D341Med (cell line): ENCODE data around the gene LRRC37A.
"Not testable (repeated sequence)": the region's sequence is repeated elsewhere in the genome, so short reads cannot be mapped to it uniquely, and the experiment has no call there.

Source experiments
- DNase-seq: peaks from one replicate; pipeline ENCODE4 v3.0.0; 2012; ENCODE audit warnings: low spot score

Gene LRRC37A

GRCh38 chr17:46287587-46287986 lies 7.3 kb upstream of the LRRC37A start:
- not testable (repeated sequence) for DNase-seq

- DNase-seq, result not testable (repeated sequence)
Measured at GRCh38 chr17:46290906-46291546, 3.9 kb upstream of the LRRC37A start.

- DNase-seq, result not testable (repeated sequence)
Measured at GRCh38 chr17:46291618-46292017, 3.3 kb upstream of the LRRC37A start.

GRCh38 chr17:46341220-46341619 lies 46.3 kb downstream of the LRRC37A start:
- not testable (repeated sequence) for DNase-seq

- DNase-seq, result not testable (repeated sequence)
Measured at GRCh38 chr17:46342131-46342530, 47.2 kb downstream of the LRRC37A start.

GRCh38 chr17:46348345-46348744 lies 53.4 kb downstream of the LRRC37A start:
- DNase-seq, result not testable (repeated sequence)

- not testable (repeated sequence) for DNase-seq
Measured at GRCh38 chr17:46349060-46349459, 54.1 kb downstream of the LRRC37A start.

- DNase-seq, result not testable (repeated sequence)
Measured at GRCh38 chr17:46353856-46354255, 58.9 kb downstream of the LRRC37A start.

- DNase-seq, result not testable (repeated sequence)
Measured at GRCh38 chr17:46361145-46361735, 66.3 kb downstream of the LRRC37A start.

- DNase-seq, result not testable (repeated sequence)
Measured at GRCh38 chr17:46361755-46362154, 66.8 kb downstream of the LRRC37A start, which contains the start of gene ARL17B. TSS of gene ARL17B (minus strand) at chr17:46361766. CDS start at chr17:46358397, 3,369 bp downstream.

- not testable (repeated sequence) for DNase-seq
Measured at GRCh38 chr17:46367520-46367919, 72.6 kb downstream of the LRRC37A start.

GRCh38 chr17:46372236-46373229 lies 77.6 kb downstream of the LRRC37A start:
- DNase-seq, result not testable (repeated sequence)

- not testable (repeated sequence) for DNase-seq
Measured at GRCh38 chr17:46373418-46373817, 78.5 kb downstream of the LRRC37A start.

- DNase-seq, result not testable (repeated sequence)
Measured at GRCh38 chr17:46383118-46383517, 88.2 kb downstream of the LRRC37A start.

GRCh38 chr17:46385491-46385890 lies 90.6 kb downstream of the LRRC37A start:
- not testable (repeated sequence) for DNase-seq
